Osteocyte (in vitro differentiated cells): ENCODE results near the gene MPPED1. TPM values are rescaled to one million over a fixed set of nuclear protein-coding genes. Genes with fewer than 3 reads are reported as not detected.

Source experiments
- DNase-seq: peaks from one replicate; pipeline ENCODE4 v3.0.0; 2021; ENCODE audit warnings: mixed read lengths; ENCODE audit not compliant: unreplicated experiment; ENCODE audit errors: extremely low spot score
- H3K27ac Mint-ChIP-seq: one replicate; pipeline ENCODE4 v1.8.0; 2021; ENCODE audit warnings: mild to moderate bottlenecking, mixed read lengths; ENCODE audit not compliant: unreplicated experiment
- H3K27me3 Mint-ChIP-seq: one replicate; pipeline ENCODE4 v1.8.0; 2021; ENCODE audit warnings: mixed read lengths; ENCODE audit not compliant: unreplicated experiment
- H3K36me3 Mint-ChIP-seq: one replicate; pipeline ENCODE4 v1.8.0; 2021; ENCODE audit warnings: mixed read lengths; ENCODE audit not compliant: unreplicated experiment
- H3K4me1 Mint-ChIP-seq: one replicate; pipeline ENCODE4 v1.8.0; 2021; ENCODE audit warnings: mixed read lengths; ENCODE audit not compliant: unreplicated experiment
- H3K4me3 Mint-ChIP-seq: one replicate; pipeline ENCODE4 v1.8.0; 2021; ENCODE audit warnings: mild to moderate bottlenecking, moderate library complexity, mixed read lengths; ENCODE audit not compliant: unreplicated experiment
- H3K9me3 Mint-ChIP-seq: one replicate; pipeline ENCODE4 v1.8.0; 2021; ENCODE audit warnings: mixed read lengths; ENCODE audit not compliant: unreplicated experiment
- CTCF ChIP-seq: fragments of 200-600 bp; sonication (generic); IDR thresholded peaks from 2 replicates; pipeline ENCODE4 v1.5.0; 2021; ENCODE audit warnings: antibody characterized with exemption, mild to moderate bottlenecking, moderate library complexity
- total RNA-seq: library from RNA; stranded (reverse); gene quantifications from 2 replicates; pipeline ENCODE4 v1.2.1, GENCODE V29; 2021

Gene MPPED1
- total RNA-seq, 1 donor from 2014 or later, result not detected

GRCh38 chr22:43429426-43429825, 17.6 kb downstream of the MPPED1 start:
- TF ChIP-seq CTCF, result no peak
- no peak for DNase-seq
- H3K27ac Mint-ChIP-seq, result no peak overlapping the region
- peaks cover 12% of the 10 kb centered on the region for H3K27me3 Mint-ChIP-seq
- no peaks in the 10 kb centered on the region for H3K4me1 Mint-ChIP-seq
- H3K4me3 Mint-ChIP-seq, result no peak overlapping the region
- no peaks in the 10 kb centered on the region for H3K36me3 Mint-ChIP-seq
- no peaks in the 10 kb centered on the region for H3K9me3 Mint-ChIP-seq

- H3K27me3 Mint-ChIP-seq, result peaks cover 12% of the 10 kb centered on the region
Measured at GRCh38 chr22:43431808-43432554, 20.2 kb downstream of the MPPED1 start.

GRCh38 chr22:43432883-43433415, 21.1 kb downstream of the MPPED1 start:
- no peak for TF ChIP-seq CTCF
- Mint-ChIP-seq H3K4me3 (no peak overlapping the region), H3K27ac (no peak overlapping the region), H3K4me1 (no peaks in the 10 kb centered on the region), H3K36me3 (no peaks in the 10 kb centered on the region), H3K9me3 (no peaks in the 10 kb centered on the region), H3K27me3 (peaks cover 17% of the 10 kb centered on the region)
- no peak for DNase-seq

More at GRCh38 chr22:43431808-43432554, 20.2 kb downstream of the MPPED1 start:
- Mint-ChIP-seq H3K36me3 (no peaks in the 10 kb centered on the region), H3K4me1 (no peaks in the 10 kb centered on the region), H3K4me3 (no peak overlapping the region), H3K27ac (no peak overlapping the region), H3K9me3 (no peaks in the 10 kb centered on the region)
- DNase-seq, result no peak
- TF ChIP-seq CTCF, result no peak

GRCh38 chr22:43433451-43434274, 21.8 kb downstream of the MPPED1 start:
- Mint-ChIP-seq H3K36me3 (no peaks in the 10 kb centered on the region), H3K4me1 (no peaks in the 10 kb centered on the region), H3K27me3 (peaks cover 21% of the 10 kb centered on the region), H3K27ac (no peak overlapping the region), H3K4me3 (no peak overlapping the region), H3K9me3 (no peaks in the 10 kb centered on the region)
- DNase-seq, result no peak
- TF ChIP-seq CTCF, result no peak
